HUES6 (cell line): ENCODE results near the gene NUP98.

ENCODE experiments used
- H3K27ac ChIP-seq: 2 replicates; pipeline ENCODE4 v1.7.0; 2013; ENCODE audit warnings: low read depth, mild to moderate bottlenecking, low read length, inconsistent platforms
- H3K27me3 ChIP-seq: 2 replicates; pipeline ENCODE4 v1.6.1; 2013; ENCODE audit warnings: low read length; ENCODE audit not compliant: control insufficient read depth, insufficient read depth
- H3K36me3 ChIP-seq: 2 replicates; pipeline ENCODE4 v1.6.1; 2013; ENCODE audit warnings: low read length; ENCODE audit not compliant: control insufficient read depth, insufficient read depth
- H3K4me1 ChIP-seq: 2 replicates; pipeline ENCODE4 v1.6.1; 2013; ENCODE audit warnings: low read length; ENCODE audit not compliant: control insufficient read depth, insufficient read depth
- H3K4me3 ChIP-seq: 2 replicates; pipeline ENCODE4 v1.5.1; 2013; ENCODE audit warnings: low read depth, low read length
- H3K9ac ChIP-seq: one replicate; pipeline ENCODE4 v1.6.1; 2013; ENCODE audit warnings: mild to moderate bottlenecking, low read length
- H3K9me3 ChIP-seq: 2 replicates; pipeline ENCODE4 v1.6.1; 2013; ENCODE audit warnings: low read depth, low read length; ENCODE audit not compliant: control insufficient read depth, insufficient read depth

NUP98 gene

DNA sequence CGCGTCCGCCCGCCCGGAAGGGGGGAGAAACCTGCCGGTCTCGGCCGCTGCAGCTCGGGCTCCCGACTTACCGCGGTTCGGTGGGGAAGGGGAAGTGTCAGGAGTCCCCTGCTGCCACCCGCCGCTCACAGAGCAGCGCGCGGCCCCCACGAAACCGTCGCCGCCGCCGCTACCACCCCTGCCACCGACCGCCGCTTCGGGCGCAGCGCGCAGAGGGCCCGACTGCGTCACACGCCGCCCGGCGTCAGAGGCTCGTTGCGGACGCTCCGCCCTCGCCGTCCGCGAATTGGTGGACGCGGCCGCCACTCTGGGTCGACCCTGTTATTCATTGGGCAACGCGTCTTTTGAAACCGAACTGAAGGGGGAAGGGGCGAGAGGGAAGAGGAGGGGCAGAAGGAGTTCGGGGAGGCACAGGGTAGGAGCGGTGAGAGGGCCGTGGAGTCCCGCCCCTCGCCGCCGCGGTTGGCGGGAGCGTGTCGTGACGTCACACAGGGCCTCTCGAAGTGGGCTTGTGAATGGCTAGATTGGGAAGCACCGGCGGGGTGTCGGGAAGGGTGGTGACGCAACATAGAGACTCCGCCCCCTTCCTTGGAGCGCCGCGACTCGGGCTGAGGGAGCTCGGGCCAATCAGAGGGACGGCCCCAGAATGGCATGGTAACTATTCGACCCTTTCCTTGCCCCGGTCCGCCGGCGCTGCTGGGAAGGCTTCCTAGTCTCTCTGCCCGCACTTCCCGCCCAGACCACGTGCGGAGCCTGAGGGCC, at the start of gene NUP98:
TSS of gene NUP98 (minus strand) at position 226 of the 762 bp plus-strand sequence. CDS start 15,437 bp downstream, outside the sequence.
- Histone ChIP-seq H3K4me1 (0 out of 2 replicates have a peak, but pooled peaks cover 6% of the 10 kb centered on the region), H3K27me3 (no peaks in the 10 kb centered on the region), H3K9ac (peak within 1 kb of the TSS; percentile 92), H3K4me3 (peak within 1 kb of the TSS; percentile 100), H3K27ac (peak within 1 kb of the TSS; percentile 94), H3K9me3 (no peaks in the 10 kb centered on the region), H3K36me3 (peaks cover 25% of the 10 kb centered on the region)

DNA sequence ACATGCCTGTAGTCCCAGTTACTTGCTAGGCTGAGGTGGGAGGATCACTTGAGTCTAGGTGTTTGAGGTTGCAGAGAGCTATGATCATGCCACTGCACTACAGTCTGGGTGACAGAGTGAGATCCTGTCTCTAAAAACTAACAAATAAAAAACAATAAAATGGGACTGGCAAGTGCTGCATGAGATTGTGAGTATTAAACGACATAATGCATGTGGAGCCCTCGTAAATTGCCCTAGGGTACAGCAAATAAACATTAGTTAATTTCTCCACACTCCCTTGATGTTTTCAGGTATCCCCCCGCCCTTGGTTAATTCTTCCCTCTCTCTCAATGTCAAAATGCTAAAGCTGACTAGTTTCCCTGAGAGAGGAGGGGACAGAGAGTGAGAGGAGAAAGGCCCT, 48.3 kb upstream of the NUP98 start:
- H3K9ac ChIP-seq, result no peak overlapping the region
- no peaks in the 10 kb centered on the region for H3K4me1 ChIP-seq
- no peak overlapping the region for H3K27ac ChIP-seq
- peaks cover 2% of the 10 kb centered on the region; the same call in 1 of the 2 replicates for H3K9me3 ChIP-seq
- no peaks in the 10 kb centered on the region for H3K36me3 ChIP-seq
- 0 out of 2 replicates have a peak, but pooled peaks cover 3% of the 10 kb centered on the region for H3K27me3 ChIP-seq
- no peak overlapping the region for H3K4me3 ChIP-seq

DNA sequence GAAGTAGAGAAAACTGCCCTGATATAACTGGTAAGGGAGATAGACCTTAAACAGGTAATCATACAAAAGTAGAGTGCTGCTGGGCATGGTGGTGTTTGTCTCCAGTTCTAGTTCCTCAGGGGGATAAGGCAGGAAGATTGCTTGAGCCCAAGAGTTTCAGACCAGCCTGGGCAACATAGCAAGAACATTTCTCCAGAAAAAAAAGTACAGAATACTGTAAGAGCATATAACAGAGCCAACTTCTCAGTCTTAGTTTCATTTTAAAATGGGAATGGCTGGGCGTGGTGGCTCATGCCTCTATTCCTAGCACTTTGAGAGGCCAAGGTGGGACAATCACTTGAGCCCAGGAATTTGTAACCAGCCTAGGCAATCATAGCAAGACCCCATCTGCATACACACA, 47.9 kb upstream of the NUP98 start:
- Histone ChIP-seq H3K9me3 (peaks cover 2% of the 10 kb centered on the region; the same call in 1 of the 2 replicates), H3K4me3 (no peak overlapping the region), H3K9ac (no peak overlapping the region), H3K4me1 (no peaks in the 10 kb centered on the region), H3K27ac (no peak overlapping the region), H3K27me3 (0 out of 2 replicates have a peak, but pooled peaks cover 3% of the 10 kb centered on the region), H3K36me3 (no peaks in the 10 kb centered on the region)

DNA sequence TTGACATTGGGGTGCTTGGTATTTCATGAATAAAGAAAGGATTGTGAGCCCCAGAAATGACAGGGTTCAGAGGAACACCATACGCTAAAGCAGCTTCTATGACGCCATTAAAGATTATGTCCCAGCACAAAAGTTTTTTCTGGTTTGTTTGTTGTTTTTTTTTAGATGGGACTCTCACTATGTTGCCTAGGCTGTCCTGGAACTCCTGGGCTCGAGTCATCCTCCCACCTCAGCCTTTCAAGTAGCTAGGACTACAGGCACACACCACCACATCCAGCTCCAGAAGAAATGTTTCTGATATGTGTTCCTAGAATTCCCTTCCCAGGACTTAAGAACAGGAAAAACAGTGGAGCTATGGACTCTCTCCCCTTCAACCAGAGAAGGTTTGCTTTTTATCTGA, 46.0 kb upstream of the NUP98 start:
- Histone ChIP-seq H3K4me1 (peaks cover 19% of the 10 kb centered on the region; the same call in 1 of the 2 replicates), H3K27ac (no peak overlapping the region), H3K4me3 (no peak overlapping the region), H3K36me3 (no peaks in the 10 kb centered on the region), H3K27me3 (0 out of 2 replicates have a peak, but pooled peaks cover 3% of the 10 kb centered on the region), H3K9me3 (peaks cover 2% of the 10 kb centered on the region; the same call in 1 of the 2 replicates), H3K9ac (no peak overlapping the region)

- peak overlapping the region; percentile 4 for H3K9ac ChIP-seq
- peaks cover 32% of the 10 kb centered on the region; the same call in 1 of the 2 replicates for H3K4me1 ChIP-seq
- 0 out of 2 replicates have a peak, but pooled peaks cover 3% of the 10 kb centered on the region for H3K27me3 ChIP-seq
- H3K27ac ChIP-seq, result peak overlapping the region; percentile 46; the same call in 1 of the 2 replicates
- H3K9me3 ChIP-seq, result peaks cover 2% of the 10 kb centered on the region; the same call in 1 of the 2 replicates
- H3K36me3 ChIP-seq, result no peaks in the 10 kb centered on the region
- H3K4me3 ChIP-seq, result peak overlapping the region; percentile 58
These were observed 44.3 kb upstream of the NUP98 start for GRCh38 chr11:3841426-3842350.

DNA sequence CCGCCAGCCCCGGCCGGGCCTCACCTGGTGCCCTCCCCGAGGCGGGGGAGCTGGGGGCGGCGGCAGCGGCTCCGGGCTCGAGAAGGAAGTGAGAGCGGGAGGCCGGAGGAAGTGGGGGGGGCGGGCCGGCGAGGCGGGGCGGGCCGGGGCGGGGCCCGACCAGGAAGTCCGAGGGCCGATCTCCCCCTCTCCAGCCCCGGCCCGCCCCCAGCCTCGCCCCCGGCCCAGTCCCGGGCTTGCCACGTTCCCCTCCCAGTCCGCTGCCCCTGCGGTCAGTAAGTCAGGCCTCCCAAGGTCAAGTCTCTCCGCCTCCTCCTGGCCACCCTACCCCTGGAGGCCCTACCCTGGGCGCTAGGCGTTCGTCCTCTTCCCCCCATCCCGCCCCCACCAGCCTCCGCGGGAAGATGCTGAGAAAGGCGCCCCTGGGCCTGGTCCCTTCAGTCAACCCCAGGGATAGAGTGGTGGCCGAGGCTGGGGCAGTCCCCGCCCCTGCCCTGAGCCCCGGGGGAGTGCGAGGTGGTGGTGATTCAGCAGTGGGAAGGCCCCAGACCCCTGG, 43.6 kb upstream of the NUP98 start, which contains the start of gene RHOG:
TSS of gene RHOG (minus strand) at position 90 of the 556 bp plus-strand sequence. CDS start 12,821 bp downstream, outside the sequence.
- Histone ChIP-seq H3K27ac (peak within 1 kb of the TSS; percentile 46; the same call in 1 of the 2 replicates), H3K4me1 (peaks cover 35% of the 10 kb centered on the region; the same call in 1 of the 2 replicates), H3K4me3 (peak within 1 kb of the TSS; percentile 79), H3K36me3 (no peaks in the 10 kb centered on the region), H3K27me3 (0 out of 2 replicates have a peak, but pooled peaks cover 3% of the 10 kb centered on the region), H3K9ac (peak within 1 kb of the TSS; percentile 63), H3K9me3 (peaks cover 2% of the 10 kb centered on the region; the same call in 1 of the 2 replicates)

- H3K27ac ChIP-seq, result peak overlapping the region; percentile 35; the same call in 1 of the 2 replicates
- peaks cover 40% of the 10 kb centered on the region for H3K4me1 ChIP-seq
- 0 out of 2 replicates have a peak, but pooled peaks cover 3% of the 10 kb centered on the region for H3K27me3 ChIP-seq
- H3K36me3 ChIP-seq, result no peaks in the 10 kb centered on the region
- H3K9ac ChIP-seq, result peak overlapping the region; percentile 63
- peak overlapping the region; percentile 79 for H3K4me3 ChIP-seq
- peaks cover 2% of the 10 kb centered on the region; the same call in 1 of the 2 replicates for H3K9me3 ChIP-seq
These were observed 42.9 kb upstream of the NUP98 start for GRCh38 chr11:3840004-3840869.

- peaks cover 2% of the 10 kb centered on the region; the same call in 1 of the 2 replicates for H3K9me3 ChIP-seq
- H3K4me3 ChIP-seq, result no peak overlapping the region
- H3K27ac ChIP-seq, result no peak overlapping the region
- H3K4me1 ChIP-seq, result peaks cover 54% of the 10 kb centered on the region
- H3K9ac ChIP-seq, result no peak overlapping the region
- 0 out of 2 replicates have a peak, but pooled peaks cover 3% of the 10 kb centered on the region for H3K27me3 ChIP-seq
- no peaks in the 10 kb centered on the region for H3K36me3 ChIP-seq
These were observed 41.1 kb upstream of the NUP98 start for GRCh38 chr11:3838504-3838903.

DNA sequence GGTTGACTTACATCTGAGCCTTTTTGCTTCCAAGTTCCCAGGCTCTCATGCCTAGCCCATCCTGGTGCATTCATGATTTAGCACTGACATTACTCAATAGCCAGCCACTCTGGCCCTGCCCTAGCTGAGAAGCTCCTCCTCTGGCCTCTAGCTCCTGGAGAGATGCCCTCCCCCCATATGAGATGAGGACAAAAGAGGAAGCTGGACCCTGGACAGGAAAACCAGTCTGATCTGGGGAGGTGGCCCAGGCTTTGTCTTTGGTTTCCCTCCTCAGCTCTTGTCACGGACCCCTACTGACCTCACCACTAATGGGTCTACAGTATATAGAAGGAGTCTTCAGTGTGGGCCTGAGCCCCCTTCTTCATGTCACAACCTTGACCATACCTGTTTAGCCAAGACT, 40.4 kb upstream of the NUP98 start:
- Histone ChIP-seq H3K36me3 (no peaks in the 10 kb centered on the region), H3K27ac (no peak overlapping the region), H3K4me3 (no peak overlapping the region), H3K27me3 (0 out of 2 replicates have a peak, but pooled peaks cover 3% of the 10 kb centered on the region), H3K4me1 (peaks cover 54% of the 10 kb centered on the region), H3K9ac (no peak overlapping the region), H3K9me3 (peaks cover 2% of the 10 kb centered on the region; the same call in 1 of the 2 replicates)
